Transverse colon (tissue), 4 donors: Measurements from ENCODE around the gene ASTN1. TPM values are rescaled to one million over a fixed set of nuclear protein-coding genes. Genes with fewer than 3 reads are reported as not detected.

ENCODE experiments used
- DNase-seq: peaks from one replicate; pipeline ENCODE4 v3.0.0-alpha.2; 2019
- H3K27ac ChIP-seq, 4 donors: fragments of 200-600 bp; sonication (generic); 2 replicates each; pipeline ENCODE4 v1.5.1; 2016 to 2018; ENCODE audit warnings: inconsistent platforms in 4 of 4
- H3K27me3 ChIP-seq: fragments of 200-600 bp; sonication (generic); 2 replicates; pipeline ENCODE4 v1.5.1; 2017; ENCODE audit warnings: inconsistent platforms
- H3K36me3 ChIP-seq, 4 donors: fragments of 200-600 bp; sonication (generic); 2 replicates each; pipeline ENCODE4 v1.5.1; 2017 to 2019; ENCODE audit warnings: inconsistent platforms in 4 of 4
- H3K4me1 ChIP-seq, 4 donors: fragments of 200-600 bp; sonication (generic); 2 replicates each; pipeline ENCODE4 v1.5.1; 2017 to 2020; ENCODE audit warnings: inconsistent platforms in 4 of 4
- H3K4me3 ChIP-seq, 4 donors: fragments of 200-600 bp; sonication (generic); 1 replicate in 1 of 4; 2 replicates in 3 of 4; pipeline versions ENCODE4 v1.5.1 to v1.6.1; 2017 to 2019; ENCODE audit warnings: inconsistent platforms in 4 of 4
- H3K9me3 ChIP-seq, 2 donors: fragments of 200-600 bp; sonication (generic); 2 replicates each; pipeline ENCODE4 v1.5.1; 2017 to 2019; ENCODE audit warnings: inconsistent platforms in 2 of 2
- CTCF ChIP-seq, 5 experiments: fragments of 200-600 bp in 3 of 5; fragments of 450-650 bp in 2 of 5; sonication (generic) in 3 of 5; IDR thresholded peaks; 1 replicate in 2 of 5; 2 replicates in 3 of 5; pipeline ENCODE4 v1.5.1; 2016 to 2017; ENCODE audit warnings: antibody characterized with exemption in 5 of 5, inconsistent platforms in 3 of 5, mild to moderate bottlenecking in 2 of 5, moderate library complexity in 1 of 5
- EP300 ChIP-seq: sonication (generic); formaldehyde crosslinking; IDR thresholded peaks from one replicate; pipeline ENCODE4 v1.6.1; 2017; ENCODE audit warnings: antibody characterized with exemption, low read depth
- POLR2A ChIP-seq: fragments of 450-650 bp; IDR thresholded peaks from one replicate; pipeline ENCODE4 v1.6.1; 2016; ENCODE audit warnings: antibody characterized with exemption, mild to moderate bottlenecking, moderate library complexity
- POLR2AphosphoS5 ChIP-seq, 3 donors: sonication (generic); formaldehyde crosslinking; IDR thresholded peaks; one replicate each; pipeline ENCODE4 v1.6.1; 2016; ENCODE audit warnings: antibody characterized with exemption in 3 of 3
- WGBS, 2 donors: methylation state at CpG; one replicate each; pipeline ENCODE4 v1.1.5; 2018; ENCODE audit warnings: low coverage in 1 of 2; 5-methylcytosine and 5-hydroxymethylcytosine counted together
- in situ Hi-C, 4 donors: fragments of 200-750 bp; cut with MboI; loops; one replicate each; pipeline versions ENCODE4 v1.15.0 to v1.15.1; 2017; ENCODE audit warnings: low sequenced_read_pairs in 3 of 4, low pct_ligation_motif_present in 1 of 4, low pct_unique_long_range_greater_than_20kb in 1 of 4
- intact Hi-C: fragments of 100-400 bp; cut with DNase I; formaldehyde crosslinking; loops from one replicate; pipeline ENCODE4 v1.15.1; 2023; ENCODE audit warnings: low total_unique reads
- total RNA-seq, 4 donors: library from RNA; depleted of rRNA; stranded (reverse); fragments of >200 nt; gene quantifications; one replicate each; pipeline ENCODE4 v1.1.0, GENCODE V29; 2016

The ASTN1 gene
- total RNA-seq, 4 donors from 2014 or later: 0.27 to 3.0 (median 0.74) TPM

- 38 to 50% methylated on average over 1 to 2 of the region's 2 CpGs for WGBS, 2 donors
- H3K4me3 ChIP-seq: no peak overlapping the region
- TF ChIP-seq EP300 (no peak), POLR2AphosphoS5 (IDR thresholded peaks at IDR 0.05) (no peak)
- intact Hi-C loops: no loop called here
- H3K27me3 ChIP-seq: no peaks in the 10 kb centered on the region
- no peaks in the 10 kb centered on the region for H3K4me1 ChIP-seq
- no peaks in the 10 kb centered on the region for H3K9me3 ChIP-seq
- no peak overlapping the region for H3K27ac ChIP-seq
- no peak for DNase-seq
- no peaks in the 10 kb centered on the region for H3K36me3 ChIP-seq
- in situ Hi-C loops: no loop called here
These were observed 213.7 kb downstream of the ASTN1 start for GRCh38 chr1:176950736-176951324.

DNA sequence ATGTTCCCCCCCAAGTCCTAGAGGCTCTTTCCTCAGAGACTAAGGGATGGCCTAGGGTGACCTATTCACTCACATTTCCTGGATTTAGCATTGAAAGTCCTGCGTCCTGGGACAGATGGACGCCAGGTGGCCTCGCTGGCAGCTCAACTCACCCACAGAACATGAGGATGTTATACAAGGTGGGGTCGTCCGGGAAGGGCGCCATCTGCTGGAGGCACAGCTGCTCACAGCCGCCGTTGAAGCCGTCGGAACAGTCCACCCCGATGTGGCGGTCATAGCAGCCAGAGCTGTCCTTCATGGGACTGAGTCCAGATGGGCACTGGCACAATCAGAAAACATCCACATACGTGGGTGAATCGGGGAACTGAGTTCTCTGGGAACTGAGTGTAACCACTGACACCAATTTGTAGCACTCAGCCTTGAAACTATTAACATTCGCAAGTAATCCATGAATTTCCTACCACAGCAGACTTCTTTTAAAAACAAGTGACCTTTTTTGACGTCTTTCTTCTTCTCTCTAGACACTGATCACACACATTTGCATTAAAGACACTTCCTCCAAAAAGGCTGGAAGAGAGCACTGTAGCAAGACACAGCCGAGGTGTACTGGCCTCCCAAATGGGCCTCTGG lies 215.4 kb downstream of the ASTN1 start:
- no peaks in the 10 kb centered on the region for H3K36me3 ChIP-seq
- no peak overlapping the region for H3K27ac ChIP-seq
- in situ Hi-C loops: no loop called here
- peak; percentile 8 for DNase-seq
- no peaks in the 10 kb centered on the region for H3K27me3 ChIP-seq
- H3K9me3 ChIP-seq: no peaks in the 10 kb centered on the region
- no peak for TF ChIP-seq EP300
- TF ChIP-seq CTCF (IDR thresholded peaks at IDR 0.05): peak in 3 of 5 experiments; percentile 14 to 36 (median 16)
- no peak for TF ChIP-seq POLR2A
- TF ChIP-seq POLR2AphosphoS5 (IDR thresholded peaks at IDR 0.05): no peak
- H3K4me3 ChIP-seq: no peak overlapping the region
- 37 to 54% methylated on average over 4 to 17 of the region's 17 CpGs for WGBS, 2 donors
- intact Hi-C loops: no loop called here
- no peaks in the 10 kb centered on the region for H3K4me1 ChIP-seq

DNA sequence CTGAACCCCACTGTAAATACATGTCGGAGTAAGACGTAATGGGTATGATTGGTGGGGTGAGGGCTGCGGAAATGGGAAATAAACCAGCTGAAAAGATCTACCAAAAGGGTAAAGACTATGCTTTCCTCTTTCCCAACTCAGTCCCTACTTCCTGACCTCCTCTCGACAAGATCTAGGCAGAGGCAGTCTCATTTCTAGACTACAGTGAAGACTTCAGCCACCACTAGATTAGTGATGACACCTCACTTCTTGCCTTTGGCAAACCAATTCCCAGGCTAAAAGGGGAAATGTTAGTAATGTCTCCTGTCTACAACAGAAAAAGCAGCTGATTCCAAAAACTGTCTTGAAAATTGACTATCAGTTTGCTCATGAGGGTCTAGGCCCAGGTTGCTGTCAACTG lies 219.9 kb downstream of the ASTN1 start:
- TF ChIP-seq POLR2A (no peak), CTCF (IDR thresholded peaks at IDR 0.05) (no peak), EP300 (no peak), POLR2AphosphoS5 (IDR thresholded peaks at IDR 0.05) (no peak)
- Histone ChIP-seq H3K4me3 (no peak overlapping the region), H3K9me3 (no peaks in the 10 kb centered on the region), H3K4me1 (no peaks in the 10 kb centered on the region), H3K36me3 (no peaks in the 10 kb centered on the region), H3K27me3 (no peaks in the 10 kb centered on the region), H3K27ac (no peak overlapping the region)
- no peak for DNase-seq
- in situ Hi-C loops (no loop called here), intact Hi-C loops (no loop called here)
- WGBS, 2 donors: 82 to 92% methylated on average over 4 of the region's 4 CpGs

DNA sequence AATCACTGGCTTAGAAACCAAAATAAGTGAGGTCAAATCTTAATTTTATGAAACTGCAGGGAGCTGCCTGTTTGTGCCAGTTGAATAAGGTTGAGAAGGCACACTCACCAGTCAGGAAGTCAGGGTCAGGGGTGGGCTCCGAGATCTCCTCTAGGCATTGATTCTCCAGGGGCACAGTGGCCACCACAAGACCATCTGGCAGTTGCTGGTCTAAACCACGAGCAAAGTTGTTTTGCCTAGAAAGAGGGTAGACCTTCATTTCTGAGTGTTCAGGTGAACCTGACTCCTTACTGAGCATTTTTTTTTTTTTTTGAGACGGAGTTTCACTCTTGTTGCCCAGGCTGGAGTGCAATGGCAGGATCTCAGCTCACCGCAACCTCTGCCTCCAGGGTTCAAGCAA lies 220.7 kb downstream of the ASTN1 start:
- Histone ChIP-seq H3K36me3 (no peaks in the 10 kb centered on the region), H3K4me1 (no peaks in the 10 kb centered on the region), H3K9me3 (no peaks in the 10 kb centered on the region), H3K27ac (no peak overlapping the region), H3K4me3 (no peak overlapping the region), H3K27me3 (no peaks in the 10 kb centered on the region)
- in situ Hi-C loops: no loop called here
- intact Hi-C loops: no loop called here
- WGBS, 2 donors: 64 to 88% methylated on average over 1 to 4 of the region's 4 CpGs
- DNase-seq: no peak
- TF ChIP-seq POLR2AphosphoS5 (IDR thresholded peaks at IDR 0.05): no peak
- no peak for TF ChIP-seq EP300
- TF ChIP-seq POLR2A: no peak
- TF ChIP-seq CTCF (IDR thresholded peaks at IDR 0.05): no peak
